ENCODE results near the gene RPS23.

The RPS23 gene

GRCh38 chr5:82244151-82244550 is 34.0 kb downstream of the RPS23 start:
- DNase-seq (ENCODE audit: low read depth), result no peak

- DNase-seq (ENCODE audit: low read depth), result no peak
Measured at GRCh38 chr5:82234885-82235284, 43.3 kb downstream of the RPS23 start.

GRCh38 chr5:82225525-82226172 is 52.5 kb downstream of the RPS23 start:
- DNase-seq (ENCODE audit: low read depth), result peak; percentile 18

Measured in T-helper 22 cell (primary cell).